ENCODE data around the gene DNAJB6.
A peak's percentile ranks its signal among the peaks of the same experiment; 100 is the strongest.

Gene DNAJB6

DNA sequence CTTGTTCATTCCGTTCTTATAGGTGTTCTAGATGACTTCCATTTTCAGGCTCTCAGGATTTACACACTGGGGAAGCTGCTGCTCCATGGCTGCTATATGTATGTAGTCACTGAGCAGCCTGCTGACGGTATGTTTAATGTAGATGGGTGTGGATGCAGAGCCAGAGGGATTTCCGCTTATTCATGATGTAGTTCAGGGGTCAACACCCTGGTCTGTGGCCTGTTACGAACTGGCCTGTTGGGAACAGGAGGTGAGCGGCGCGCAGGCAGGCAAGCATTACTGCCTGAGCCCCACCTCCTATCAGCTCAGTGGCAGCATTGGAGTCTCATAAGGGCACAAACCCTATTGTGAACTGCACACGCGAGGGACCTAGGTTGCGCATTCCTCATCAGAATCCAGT lies 33.9 kb downstream of the DNAJB6 start:
- ATAC-seq: no peak
- DNase-seq: no peak

- DNase-seq: no peak
- ATAC-seq: no peak
Measured at GRCh38 chr7:157371296-157371695, 34.5 kb downstream of the DNAJB6 start.

DNA sequence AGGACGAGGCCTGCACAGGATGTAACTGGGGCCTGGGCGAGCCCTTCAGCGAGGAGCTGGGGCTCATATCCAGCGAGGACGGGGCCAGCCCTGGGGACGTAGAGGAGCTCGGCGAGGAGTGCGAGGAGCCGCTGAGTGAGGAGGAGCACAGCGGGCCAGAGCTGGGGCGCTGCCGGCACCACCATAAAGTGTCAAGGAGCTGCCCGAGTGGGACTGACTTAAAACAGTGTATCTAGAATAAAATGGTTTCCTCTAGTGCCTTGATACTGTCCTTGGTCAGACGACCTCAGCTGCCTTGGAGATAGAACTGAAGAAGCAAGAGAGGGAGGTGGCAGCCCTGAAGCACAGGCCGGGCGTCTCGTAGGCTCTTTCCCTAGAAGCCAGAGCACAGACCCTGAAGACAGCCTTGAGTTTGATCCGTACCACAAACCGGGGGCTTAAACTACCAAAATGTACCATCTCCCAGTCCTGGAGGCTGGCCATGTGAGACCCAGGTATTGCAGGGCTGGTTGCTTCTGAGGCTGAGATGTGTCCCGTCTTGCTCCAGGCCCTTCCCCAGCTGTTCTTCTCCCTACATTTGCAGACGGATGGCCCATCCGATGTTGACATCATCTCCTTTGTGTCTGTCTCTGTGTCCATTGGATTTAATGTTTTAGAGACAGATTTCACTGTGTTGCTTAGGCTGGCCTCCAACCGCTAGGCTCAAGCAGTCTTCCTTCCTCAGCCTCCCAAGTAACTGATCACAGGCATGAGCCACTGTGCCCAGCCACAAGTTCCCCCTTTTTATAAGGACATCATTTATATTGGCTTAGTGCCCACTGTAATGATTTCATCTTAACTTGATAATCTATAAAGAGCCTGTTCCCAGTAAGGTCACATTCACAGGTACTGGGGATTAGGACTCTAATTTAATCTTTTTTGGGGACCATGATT lies 35.8 kb downstream of the DNAJB6 start:
- no peak for DNase-seq
- ATAC-seq: no peak

- no peak for DNase-seq
- ATAC-seq: no peak
Measured at GRCh38 chr7:157373493-157373892, 36.7 kb downstream of the DNAJB6 start.

GRCh38 chr7:157375410-157375809 lies 38.6 kb downstream of the DNAJB6 start:
- no peak for DNase-seq
- no peak for ATAC-seq

GRCh38 chr7:157377436-157378124 lies 40.8 kb downstream of the DNAJB6 start:
- no peak for ATAC-seq
- DNase-seq: no peak

DNA sequence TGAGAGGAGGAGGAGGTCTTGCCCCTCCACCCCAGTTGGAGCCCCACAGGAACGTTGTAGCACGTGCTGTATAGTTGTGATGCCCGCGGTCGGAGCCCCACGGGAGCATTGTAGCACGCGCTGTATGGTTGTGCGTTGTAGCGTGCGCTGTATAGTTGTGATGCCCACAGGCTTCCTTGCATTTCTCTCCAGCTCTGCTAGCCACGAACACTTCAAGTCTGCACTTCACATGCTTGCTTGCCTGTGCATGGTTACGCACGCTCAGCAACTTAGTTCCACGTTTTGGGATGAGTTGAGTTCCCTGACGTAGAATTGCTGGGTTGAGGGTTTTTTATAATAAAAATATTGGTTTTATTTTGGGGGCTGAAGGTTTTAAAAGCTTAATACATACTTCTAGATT lies 41.6 kb downstream of the DNAJB6 start:
- ATAC-seq: no peak
- DNase-seq: no peak

GRCh38 chr7:157379493-157379892 lies 42.7 kb downstream of the DNAJB6 start:
- DNase-seq: no peak
- no peak for ATAC-seq

- ATAC-seq: no peak
- no peak for DNase-seq
Measured at GRCh38 chr7:157380416-157380815, 43.6 kb downstream of the DNAJB6 start.

DNA sequence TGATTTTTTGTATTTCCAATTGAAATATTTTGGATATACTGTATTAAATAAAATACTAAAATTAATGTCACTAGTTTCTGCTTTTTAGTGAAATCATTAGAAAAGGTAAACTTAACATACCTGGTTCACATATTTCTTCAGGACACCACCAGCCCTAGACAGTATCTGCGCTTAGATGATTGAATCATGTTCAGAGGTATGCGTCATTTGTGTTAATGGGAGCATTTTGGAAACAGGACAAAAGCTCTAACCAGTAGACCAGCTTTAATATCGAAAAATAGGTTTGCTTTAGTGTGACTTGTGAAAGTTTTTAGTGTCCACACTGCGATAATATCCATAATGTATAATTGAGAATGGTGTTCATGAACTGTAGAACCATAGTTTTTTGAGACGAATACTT lies 47.1 kb downstream of the DNAJB6 start:
- ATAC-seq: no peak
- DNase-seq: no peak

GRCh38 chr7:157384301-157384700 lies 47.5 kb downstream of the DNAJB6 start:
- no peak for ATAC-seq
- DNase-seq: no peak

DNA sequence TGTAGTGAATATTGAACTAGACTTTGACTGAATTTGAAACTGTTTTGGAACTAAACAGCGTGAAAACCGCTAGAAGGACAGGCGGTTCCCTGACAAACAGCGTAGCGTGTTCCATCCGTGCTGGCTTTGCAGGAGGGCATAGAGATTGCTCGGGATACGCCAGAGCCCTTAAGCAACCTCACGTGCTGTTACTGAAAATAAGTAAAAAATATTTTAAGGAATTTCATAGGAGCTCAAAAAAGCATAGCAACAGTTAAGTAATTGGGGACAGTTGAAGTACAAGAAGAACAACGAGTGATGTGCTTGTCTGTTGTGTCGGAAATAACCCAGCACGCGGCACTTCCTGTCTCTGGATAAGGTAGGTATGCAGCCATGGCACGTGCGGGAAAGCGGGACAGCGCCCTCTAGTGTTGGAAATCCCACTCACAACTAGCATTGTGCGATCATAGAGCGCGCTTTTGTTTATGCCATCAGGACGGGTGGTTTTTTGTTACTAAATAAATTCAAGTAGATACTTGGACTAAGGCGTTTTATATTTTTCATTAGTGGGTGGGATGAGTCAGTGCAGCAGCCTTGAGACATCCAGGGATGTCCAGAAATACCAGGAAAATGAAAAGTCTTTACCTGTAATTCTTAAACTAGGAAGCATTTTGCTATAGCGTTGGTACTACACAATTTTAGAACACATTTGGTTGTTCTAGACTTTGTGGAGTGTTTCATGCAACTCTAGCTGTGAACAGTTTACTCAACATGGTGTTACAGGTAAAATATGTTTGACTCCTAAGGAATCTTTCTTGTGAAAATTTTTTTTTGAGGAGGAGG lies 50.4 kb downstream of the DNAJB6 start:
- peak; percentile 89 for DNase-seq
- peak; percentile 91 for ATAC-seq

DNA sequence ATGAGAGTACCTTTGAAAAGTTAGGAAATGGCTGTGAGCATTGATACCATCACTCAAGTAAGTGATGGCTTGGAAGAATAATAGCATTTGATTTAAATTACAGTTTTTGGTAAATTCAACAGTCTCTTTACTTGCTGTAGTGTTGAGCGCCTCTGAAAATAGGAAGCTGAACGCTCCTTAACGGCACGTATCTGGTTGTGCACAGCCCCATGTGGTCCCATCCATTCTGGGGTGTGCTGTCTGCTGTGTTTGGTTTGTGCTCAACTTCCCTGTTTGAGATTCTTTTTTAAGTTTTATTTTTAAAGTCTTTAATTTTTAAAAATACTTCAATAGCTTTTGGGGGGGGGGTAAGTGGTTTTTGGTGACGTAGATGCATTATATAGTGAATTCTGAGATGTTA lies 51.5 kb downstream of the DNAJB6 start:
- DNase-seq (no peak), ATAC-seq (no peak)

GRCh38 chr7:157389951-157390730 lies 53.3 kb downstream of the DNAJB6 start:
- ATAC-seq: peak; percentile 63

DNA sequence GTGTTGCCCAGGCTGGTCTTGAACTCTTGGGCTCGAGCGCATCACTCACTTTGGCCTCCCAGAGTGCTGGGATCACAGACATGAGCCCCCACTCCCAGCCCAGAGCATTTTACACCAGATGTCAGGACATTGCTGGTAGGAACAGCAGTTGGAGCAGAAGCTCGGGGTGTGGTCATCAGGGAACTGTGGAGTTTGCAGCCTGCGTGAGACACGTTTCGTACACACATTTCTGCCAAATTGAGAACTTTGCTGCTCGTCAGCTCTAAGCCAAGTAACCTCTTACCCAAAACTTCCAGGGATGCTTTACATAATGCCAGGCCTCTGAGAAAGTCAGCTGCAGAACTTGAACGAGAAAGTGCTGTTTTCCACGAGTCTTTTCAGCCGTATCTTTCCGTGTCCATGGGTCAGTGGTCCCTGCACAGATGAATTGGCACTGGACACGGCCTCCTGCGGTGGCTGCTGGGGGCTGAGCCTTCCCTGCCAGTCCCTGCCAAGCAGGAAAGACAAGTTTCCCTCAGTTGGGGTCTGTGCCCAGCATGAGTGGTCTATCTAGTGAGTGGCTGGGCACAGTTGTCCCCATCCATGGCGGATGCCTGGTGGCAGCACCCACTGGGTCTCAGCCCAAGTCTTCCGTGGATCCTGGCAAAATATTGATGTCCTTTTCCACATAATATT lies 54.4 kb downstream of the DNAJB6 start:
- ATAC-seq (no peak), DNase-seq (no peak)

More at GRCh38 chr7:157389951-157390730, 53.3 kb downstream of the DNAJB6 start:
- peak; percentile 45 for DNase-seq

DNA sequence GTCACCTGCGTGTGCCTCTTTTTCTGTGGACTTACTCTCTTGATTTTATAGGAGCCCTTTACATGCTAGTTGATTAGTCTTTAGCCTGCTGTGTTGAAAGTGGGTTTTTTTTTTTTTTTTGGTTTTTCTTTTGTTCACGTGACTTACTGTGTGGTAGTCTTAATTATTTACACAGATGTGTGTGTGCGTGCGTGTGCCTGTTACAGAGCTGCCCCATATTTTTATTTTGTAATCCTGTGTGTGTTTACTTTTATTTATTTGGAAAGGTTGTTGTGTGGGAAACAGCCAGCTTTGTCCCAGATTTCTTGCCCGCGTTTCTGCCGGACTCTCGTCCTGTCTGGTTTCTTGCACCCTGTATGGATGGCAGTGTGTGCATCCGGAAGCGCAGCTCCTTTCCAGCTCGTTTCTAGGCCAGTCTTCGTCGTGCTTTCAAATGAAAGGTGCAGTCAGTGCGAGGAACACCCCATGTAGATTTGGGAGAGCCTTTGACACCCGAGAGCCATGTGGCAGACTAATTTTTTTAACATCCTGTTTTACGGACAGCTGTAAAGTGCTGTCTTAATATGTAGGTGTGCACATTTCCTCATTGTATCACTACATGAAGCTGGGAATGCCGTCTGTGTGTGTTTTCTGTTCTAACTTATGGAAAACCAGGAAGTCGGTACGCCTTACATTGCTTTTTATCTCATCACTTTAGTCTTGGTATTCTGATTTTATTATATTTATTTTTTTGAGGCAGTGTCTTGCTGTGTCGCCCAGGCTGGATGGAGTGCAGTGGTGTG lies 55.6 kb downstream of the DNAJB6 start:
- DNase-seq (no peak), ATAC-seq (no peak)

DNA sequence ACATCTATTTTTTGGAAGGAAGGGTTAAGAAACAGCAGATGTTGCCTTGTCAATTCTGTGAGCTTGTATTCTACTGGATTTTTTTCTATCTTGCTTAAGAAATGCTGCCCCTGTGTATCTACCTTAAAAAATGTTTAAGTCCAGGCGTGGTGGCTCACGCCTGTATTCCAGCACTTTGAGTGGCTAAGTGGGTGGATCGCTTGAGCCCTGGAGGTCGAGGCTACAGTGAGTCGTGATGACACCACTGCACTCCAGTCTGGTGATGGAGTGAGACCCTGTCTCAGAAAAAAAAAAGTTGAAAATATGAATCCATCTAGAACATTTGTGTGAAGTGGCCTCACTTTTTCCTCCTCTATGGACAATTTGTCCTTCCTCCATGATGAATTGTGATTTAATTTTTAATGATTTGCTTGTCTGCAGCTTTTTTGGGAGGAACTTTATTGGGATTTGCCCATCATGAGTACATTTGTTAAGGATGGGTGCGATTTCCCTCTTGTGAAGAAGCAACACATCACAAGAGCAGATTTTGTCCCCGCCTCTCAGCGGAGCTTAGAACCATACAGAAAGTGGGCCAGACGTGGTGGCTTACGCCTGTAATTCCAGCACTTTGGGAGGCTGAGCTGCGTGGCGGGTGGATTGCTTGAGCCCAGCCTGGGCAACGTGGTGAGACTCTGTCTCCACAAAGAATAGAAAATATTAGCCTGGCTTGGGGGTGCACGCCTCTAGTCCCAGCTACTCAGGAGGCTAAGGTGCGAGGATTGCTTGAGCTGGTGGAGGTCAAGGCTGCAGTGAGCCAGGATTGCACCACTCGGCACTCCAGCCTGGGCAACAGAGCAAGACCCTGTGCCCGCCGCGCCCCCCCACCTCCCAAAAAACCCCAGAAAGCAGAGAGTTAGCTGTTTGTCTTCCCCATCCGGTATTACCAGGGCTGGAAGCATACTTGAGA lies 57.7 kb downstream of the DNAJB6 start:
- ATAC-seq (no peak), DNase-seq (no peak)

GRCh38 chr7:157395206-157395605 lies 58.4 kb downstream of the DNAJB6 start:
- DNase-seq (no peak), ATAC-seq (no peak)
